Mammary epithelial cell (primary cell): Measurements from ENCODE around the gene CAMK2A.

Experiments used
- EZH2 ChIP-seq: IDR thresholded peaks from 2 replicates; pipeline ENCODE4 v1.6.1; 2012; ENCODE audit warnings: low read length, inconsistent platforms, borderline replicate concordance
- TF ChIP-seq, protein P1 (sequence below), 2 donors: IDR thresholded peaks in 1 of 2; conservative IDR thresholded peaks in 1 of 2; 2 replicates each; pipeline ENCODE4 v1.5.1; 2011 to 2012; ENCODE audit warnings: inconsistent platforms in 2 of 2, low read length in 2 of 2, mild to moderate bottlenecking in 2 of 2, control low read depth in 1 of 2, low read depth in 1 of 2; ENCODE audit not compliant: insufficient read depth in 1 of 2; ENCODE audit errors: extremely low read depth in 1 of 2

DNA sequence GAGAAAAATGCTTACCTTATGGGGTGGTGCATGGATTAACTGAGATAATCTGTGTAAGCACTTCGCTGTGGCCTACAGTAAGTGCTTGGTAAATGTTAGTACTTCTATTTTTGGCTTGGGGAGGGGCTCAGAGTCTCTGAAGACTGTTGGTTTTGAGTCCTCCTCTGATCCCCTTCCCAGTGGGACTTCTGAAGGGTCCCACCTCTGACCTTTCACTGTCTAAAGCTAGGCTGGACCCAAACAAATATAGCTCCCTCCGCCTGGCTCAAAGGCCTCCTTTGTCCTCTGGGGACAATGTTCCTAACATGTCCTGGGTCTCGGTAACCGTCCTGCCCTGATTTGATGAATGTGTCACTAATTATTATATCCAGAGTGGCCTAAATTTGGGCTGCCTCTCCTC lies 34.8 kb downstream of the CAMK2A start:
- TF ChIP-seq EZH2 = no peak
- TF ChIP-seq, protein P1, sequence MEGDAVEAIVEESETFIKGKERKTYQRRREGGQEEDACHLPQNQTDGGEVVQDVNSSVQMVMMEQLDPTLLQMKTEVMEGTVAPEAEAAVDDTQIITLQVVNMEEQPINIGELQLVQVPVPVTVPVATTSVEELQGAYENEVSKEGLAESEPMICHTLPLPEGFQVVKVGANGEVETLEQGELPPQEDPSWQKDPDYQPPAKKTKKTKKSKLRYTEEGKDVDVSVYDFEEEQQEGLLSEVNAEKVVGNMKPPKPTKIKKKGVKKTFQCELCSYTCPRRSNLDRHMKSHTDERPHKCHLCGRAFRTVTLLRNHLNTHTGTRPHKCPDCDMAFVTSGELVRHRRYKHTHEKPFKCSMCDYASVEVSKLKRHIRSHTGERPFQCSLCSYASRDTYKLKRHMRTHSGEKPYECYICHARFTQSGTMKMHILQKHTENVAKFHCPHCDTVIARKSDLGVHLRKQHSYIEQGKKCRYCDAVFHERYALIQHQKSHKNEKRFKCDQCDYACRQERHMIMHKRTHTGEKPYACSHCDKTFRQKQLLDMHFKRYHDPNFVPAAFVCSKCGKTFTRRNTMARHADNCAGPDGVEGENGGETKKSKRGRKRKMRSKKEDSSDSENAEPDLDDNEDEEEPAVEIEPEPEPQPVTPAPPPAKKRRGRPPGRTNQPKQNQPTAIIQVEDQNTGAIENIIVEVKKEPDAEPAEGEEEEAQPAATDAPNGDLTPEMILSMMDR (conservative IDR thresholded peaks at IDR 0.05 in 1 of 2, IDR thresholded peaks at IDR 0.05 in 1 of 2; ENCODE audit: extremely low read depth in 1 of 2, insufficient read depth in 1 of 2, low read depth in 1 of 2, low read length in 2 of 2) = no peak
